HG02885 (cell line): ENCODE results near the gene KIFAP3.
A peak's percentile ranks its signal among the peaks of the same experiment; 100 is the strongest.
"Not testable (repeated sequence)": the region's sequence is repeated elsewhere in the genome, so short reads cannot be mapped to it uniquely, and the experiment has no call there.

ENCODE experiments used
- ATAC-seq: cut with Tn5 transposase; IDR thresholded peaks from one replicate; pipeline ENCODE4 v1.9.1; 2021; ENCODE audit warnings: mild to moderate bottlenecking; ENCODE audit not compliant: unreplicated experiment, poor library complexity

The KIFAP3 gene

GRCh38 chr1:169892927-169893644 is 181.4 kb downstream of the KIFAP3 start:
- ATAC-seq: peak; percentile 10

GRCh38 chr1:169892176-169892926 is 182.1 kb downstream of the KIFAP3 start:
- no peak for ATAC-seq

- ATAC-seq: no peak
These were observed 183.0 kb downstream of the KIFAP3 start for GRCh38 chr1:169891539-169891885.

DNA sequence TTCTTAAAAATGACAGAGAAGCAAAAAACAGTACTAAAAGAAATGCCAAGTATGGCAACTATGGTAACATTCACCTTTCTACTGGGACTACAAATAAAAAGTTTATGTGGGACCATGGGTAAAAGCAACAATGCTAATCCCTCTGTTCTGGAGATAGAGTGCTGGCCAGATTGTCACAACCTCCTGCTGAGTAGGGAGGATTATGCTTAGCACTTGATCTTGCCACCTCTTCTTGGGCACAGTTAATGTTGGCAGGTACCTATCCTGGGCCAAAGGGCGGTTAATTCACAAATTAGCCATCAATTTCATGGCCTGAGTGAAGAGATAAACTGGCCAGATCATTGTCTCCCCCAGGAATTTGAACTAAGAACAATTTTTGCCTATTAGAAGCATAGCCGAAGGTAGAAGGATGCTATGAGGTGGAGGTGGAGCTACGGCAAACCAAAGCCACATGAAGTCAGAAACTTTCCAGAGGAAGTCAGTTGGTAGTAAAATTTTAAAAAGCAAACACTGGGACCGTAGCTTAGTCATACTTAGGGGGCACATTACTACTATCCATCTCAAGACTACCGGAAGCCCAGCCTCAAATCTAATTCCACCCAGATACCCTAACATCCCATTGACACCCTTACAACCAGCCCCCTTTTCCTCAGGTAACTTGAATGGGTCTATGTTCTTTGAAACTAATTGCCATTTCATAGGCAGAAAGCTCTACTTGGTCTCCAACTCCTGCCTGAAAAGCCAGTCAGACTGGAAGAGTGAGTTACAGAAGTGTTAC is 183.5 kb downstream of the KIFAP3 start:
- ATAC-seq: no peak

GRCh38 chr1:169889871-169890270 is 184.6 kb downstream of the KIFAP3 start:
- no peak for ATAC-seq

GRCh38 chr1:169886931-169887330 is 187.6 kb downstream of the KIFAP3 start:
- ATAC-seq: no peak

GRCh38 chr1:169886422-169886821 is 188.1 kb downstream of the KIFAP3 start:
- ATAC-seq: no peak

DNA sequence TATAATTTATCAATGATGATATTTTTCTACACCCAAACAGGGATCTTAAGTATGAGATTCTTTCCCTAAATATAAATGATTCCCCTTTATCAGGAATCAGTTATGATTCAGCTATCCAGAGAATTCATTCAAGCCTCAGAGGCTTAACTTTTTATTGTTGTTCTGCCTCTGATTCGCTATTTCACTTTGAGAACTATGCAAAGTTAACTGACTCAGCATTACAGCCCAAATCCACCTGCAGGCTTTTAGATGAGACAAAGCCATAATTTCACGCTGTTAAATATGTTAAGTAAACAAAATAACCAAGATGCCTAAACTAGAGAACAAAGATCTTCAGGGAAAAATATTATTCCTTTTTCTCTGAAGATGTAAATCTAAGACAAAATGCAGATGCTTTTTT is 189.3 kb downstream of the KIFAP3 start:
- no peak for ATAC-seq

DNA sequence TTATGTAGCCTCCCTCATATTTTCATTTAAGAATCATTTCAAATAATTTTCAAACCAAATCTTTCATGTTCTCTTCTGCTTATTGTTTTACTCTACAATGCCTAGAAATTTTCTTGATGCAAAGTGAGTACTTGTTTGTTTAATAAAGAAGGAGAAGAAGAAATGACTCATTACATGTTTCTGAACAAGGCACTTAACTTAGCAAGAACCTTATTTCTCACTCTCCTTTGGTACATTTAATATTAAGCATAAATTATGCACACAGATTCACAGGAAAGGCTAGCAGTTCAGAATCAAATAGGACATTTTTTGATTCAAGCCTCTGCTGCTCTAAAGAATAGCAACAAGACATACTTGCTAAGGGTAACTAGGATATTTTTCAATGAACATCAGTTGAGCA is 189.9 kb downstream of the KIFAP3 start:
- no peak for ATAC-seq

- ATAC-seq: no peak
These were observed 192.4 kb downstream of the KIFAP3 start for GRCh38 chr1:169882039-169882511.

GRCh38 chr1:169879034-169879840 is 195.3 kb downstream of the KIFAP3 start:
- ATAC-seq: no peak

DNA sequence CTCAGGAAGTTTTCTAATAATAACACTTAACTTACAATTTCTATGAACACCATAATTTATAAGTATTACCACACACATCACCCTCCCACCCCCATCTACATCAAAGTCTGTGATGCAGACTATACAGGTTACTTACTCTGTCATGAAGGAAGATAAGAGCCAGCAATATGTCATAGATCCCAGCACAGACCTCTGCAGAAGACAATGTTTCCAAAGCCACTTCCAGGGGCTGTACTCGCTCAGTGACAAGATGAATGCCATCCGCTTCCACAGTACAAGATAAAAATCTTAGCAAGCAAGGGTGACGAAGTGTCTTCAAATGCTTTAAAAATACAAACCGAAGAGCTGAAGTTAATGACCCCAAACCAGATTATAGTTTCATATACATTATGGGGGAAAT is 196.0 kb downstream of the KIFAP3 start:
- no peak for ATAC-seq

DNA sequence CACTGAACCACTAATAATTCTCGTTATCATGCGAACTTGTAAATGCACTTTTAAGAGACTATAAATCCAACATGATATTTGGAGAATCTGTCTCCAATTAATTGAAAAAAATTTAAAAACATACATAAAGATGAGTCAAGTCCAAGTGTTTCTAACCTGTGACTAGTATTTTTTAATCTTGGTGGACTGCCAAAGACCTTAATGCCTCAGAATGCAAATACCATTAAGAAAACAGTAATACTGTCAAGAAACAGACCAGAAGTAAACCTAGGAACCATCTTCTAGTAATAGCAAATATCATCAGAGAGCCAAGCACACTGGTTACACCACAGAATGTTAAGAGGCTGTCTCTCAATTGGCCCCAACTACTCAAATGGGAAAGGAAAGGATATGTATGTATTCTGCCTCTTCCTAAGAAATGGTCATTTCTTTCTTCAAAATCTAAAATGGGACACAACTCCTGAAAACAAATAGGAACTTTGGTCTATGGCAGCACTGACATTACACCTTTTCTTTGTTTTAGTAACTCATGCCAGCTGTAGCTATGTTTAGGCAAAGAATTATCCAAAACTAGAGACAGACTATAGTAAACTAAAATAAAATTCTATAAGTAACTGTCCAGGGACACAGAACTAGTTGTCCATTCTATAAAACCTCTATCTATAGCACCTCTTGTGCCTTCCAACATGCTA is 196.5 kb downstream of the KIFAP3 start:
- ATAC-seq: no peak

DNA sequence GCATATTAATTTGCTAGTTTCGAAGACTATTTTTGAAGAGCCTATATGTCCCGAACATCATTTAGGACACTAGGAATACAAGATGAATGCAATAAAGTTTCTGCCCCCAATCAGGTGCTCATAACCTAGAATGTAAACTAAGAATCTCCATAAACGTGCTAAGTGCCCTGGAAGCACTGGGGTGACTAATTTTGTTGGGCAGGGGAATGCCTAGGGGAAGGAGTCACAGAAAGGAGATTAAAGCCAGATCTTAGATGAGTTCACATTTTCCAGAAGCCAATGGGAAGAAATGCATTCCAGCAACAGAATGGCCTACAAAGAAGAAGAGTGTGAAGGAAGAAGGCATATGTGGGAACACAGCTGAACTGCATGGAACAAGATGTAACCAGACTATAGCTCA is 200.3 kb downstream of the KIFAP3 start:
- no peak for ATAC-seq

- ATAC-seq: no peak
These were observed 200.8 kb downstream of the KIFAP3 start for GRCh38 chr1:169873582-169874199.

- ATAC-seq: no peak
These were observed 201.6 kb downstream of the KIFAP3 start for GRCh38 chr1:169872906-169873305.

DNA sequence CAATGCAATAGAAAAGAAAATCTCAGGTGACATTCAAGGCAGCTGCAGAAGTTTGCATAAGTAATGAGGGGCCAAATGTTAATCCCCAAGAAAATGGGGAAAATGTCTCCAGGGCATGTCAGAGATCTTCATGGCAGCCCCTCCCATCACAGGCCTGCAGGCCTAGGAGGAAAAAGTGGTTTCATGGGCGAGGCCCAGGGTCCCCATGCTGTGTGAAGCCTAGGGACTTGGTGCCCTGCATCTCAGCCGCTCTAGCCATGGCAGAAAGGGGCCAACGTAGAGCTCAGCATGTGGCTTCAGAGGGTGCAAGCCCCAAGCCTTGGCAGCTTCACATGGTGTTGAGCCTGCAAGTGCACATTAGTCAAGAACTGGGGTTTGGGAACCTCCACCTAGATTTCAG is 202.5 kb downstream of the KIFAP3 start:
- not testable (repeated sequence) for ATAC-seq
